Breast epithelium (tissue), 4 donors: ENCODE data around the gene TTLL13. TPM values are rescaled to one million over a fixed set of nuclear protein-coding genes. Genes with fewer than 3 reads are reported as not detected.
"Not testable (repeated sequence)": the region's sequence is repeated elsewhere in the genome, so short reads cannot be mapped to it uniquely, and the experiment has no call there.

Experiments used
- DNase-seq, 2 donors: peaks; one replicate each; pipeline ENCODE4 v3.0.0-alpha.2; 2019; ENCODE audit warnings: low spot score in 2 of 2
- H3K27ac ChIP-seq, 2 donors: fragments of 200-600 bp; sonication (generic) in 1 of 2; one replicate each; pipeline ENCODE4 v1.5.1; 2016 to 2019; ENCODE audit warnings: mild to moderate bottlenecking in 1 of 2
- H3K27me3 ChIP-seq, 2 donors: fragments of 200-600 bp; sonication (generic) in 1 of 2; one replicate each; pipeline versions ENCODE4 v1.5.1 to v1.6.0; 2017 to 2019; ENCODE audit warnings: control low read depth in 1 of 2, mild to moderate bottlenecking in 1 of 2
- H3K36me3 ChIP-seq: fragments of 200-600 bp; one replicate; pipeline ENCODE4 v1.5.1; 2019
- H3K4me1 ChIP-seq, 2 donors: fragments of 200-600 bp; sonication (generic); one replicate each; pipeline ENCODE4 v1.5.1; 2016 to 2019; ENCODE audit warnings: control low read depth in 1 of 2
- H3K4me3 ChIP-seq, 3 donors: fragments of 200-600 bp; sonication (generic); 1 replicate in 2 of 3; 2 replicates in 1 of 3; pipeline ENCODE4 v1.5.1; 2016 to 2019; ENCODE audit warnings: mild to moderate bottlenecking in 3 of 3, moderate library complexity in 2 of 3
- H3K9me3 ChIP-seq, 2 donors: fragments of 200-600 bp; sonication (generic) in 1 of 2; one replicate each; pipeline ENCODE4 v1.5.1; 2016 to 2019; ENCODE audit warnings: control low read depth in 1 of 2
- POLR2A ChIP-seq: fragments of 450-650 bp; IDR thresholded peaks from one replicate; pipeline ENCODE4 v1.6.1; 2016; ENCODE audit warnings: antibody characterized with exemption, mild to moderate bottlenecking, moderate library complexity
- POLR2AphosphoS5 ChIP-seq, 3 donors: sonication (generic); formaldehyde crosslinking; IDR thresholded peaks; one replicate each; pipeline ENCODE4 v1.6.1; 2017; ENCODE audit warnings: antibody characterized with exemption in 3 of 3
- intact Hi-C: fragments of 100-400 bp; cut with DNase I; formaldehyde crosslinking; loops from one replicate; pipeline ENCODE4 v1.15.1; 2023; ENCODE audit warnings: low total_unique reads
- total RNA-seq, 3 donors: library from RNA; depleted of rRNA; stranded (reverse); fragments of >200 nt; gene quantifications; one replicate each; pipeline ENCODE4 v1.1.0, GENCODE V29; 2016
- TF ChIP-seq, protein P1 (sequence below), 3 donors: fragments of 450-650 bp; IDR thresholded peaks; one replicate each; pipeline ENCODE4 v1.5.1; 2016 to 2017; ENCODE audit warnings: antibody characterized with exemption in 3 of 3, mild to moderate bottlenecking in 3 of 3, moderate library complexity in 3 of 3

TTLL13 gene
- total RNA-seq, 3 donors from 2014 or later, result 0.15 TPM; not detected in 2

DNA sequence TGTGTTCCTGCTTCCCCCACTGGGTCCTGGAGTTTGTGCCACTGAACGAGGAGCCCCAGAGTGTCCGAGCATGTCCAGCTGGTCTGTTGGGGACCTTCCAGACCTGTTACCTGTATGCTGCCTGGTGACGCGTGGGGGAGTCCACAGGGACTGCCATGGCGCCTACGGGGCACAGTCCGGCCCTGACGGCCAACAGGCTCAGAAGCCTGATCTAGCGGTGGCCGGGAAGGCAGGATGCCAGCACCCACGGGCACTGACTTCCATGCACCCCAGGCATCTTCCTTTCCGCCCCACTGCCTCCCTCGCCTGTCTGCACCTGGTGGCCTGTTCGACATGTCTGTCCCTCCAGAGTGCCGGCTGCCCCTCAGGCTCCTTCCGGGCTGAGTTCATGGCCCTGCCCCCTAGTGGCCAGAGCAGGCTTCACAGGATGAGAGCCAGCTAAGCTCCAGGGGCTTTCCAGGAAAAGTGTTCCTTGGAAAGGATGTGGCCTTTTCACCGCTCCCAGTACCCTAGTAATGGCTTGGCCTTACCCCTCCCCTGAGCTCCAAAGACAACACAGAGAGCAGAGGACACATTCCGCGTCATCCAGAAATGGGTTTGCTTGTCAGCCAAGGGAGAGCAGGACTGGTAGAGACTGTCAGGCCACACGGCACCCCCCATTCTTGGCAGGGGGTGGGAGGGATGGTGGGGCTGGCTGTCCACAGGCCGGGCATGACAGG lies 51.8 kb downstream of the TTLL13 start:
- H3K36me3 ChIP-seq, result no peaks in the 10 kb centered on the region
- no peaks in the 10 kb centered on the region for H3K4me1 ChIP-seq
- H3K4me3 ChIP-seq, result peak overlapping the region in 1 of 3 donors; percentile 25
- no peak for DNase-seq
- intact Hi-C loops, result no loop called here
- H3K27me3 ChIP-seq, result no peaks in the 10 kb centered on the region
- H3K27ac ChIP-seq, result peak overlapping the region in 1 of 2 donors; percentile 22
- TF ChIP-seq POLR2A, result no peak
- TF ChIP-seq, protein P1, sequence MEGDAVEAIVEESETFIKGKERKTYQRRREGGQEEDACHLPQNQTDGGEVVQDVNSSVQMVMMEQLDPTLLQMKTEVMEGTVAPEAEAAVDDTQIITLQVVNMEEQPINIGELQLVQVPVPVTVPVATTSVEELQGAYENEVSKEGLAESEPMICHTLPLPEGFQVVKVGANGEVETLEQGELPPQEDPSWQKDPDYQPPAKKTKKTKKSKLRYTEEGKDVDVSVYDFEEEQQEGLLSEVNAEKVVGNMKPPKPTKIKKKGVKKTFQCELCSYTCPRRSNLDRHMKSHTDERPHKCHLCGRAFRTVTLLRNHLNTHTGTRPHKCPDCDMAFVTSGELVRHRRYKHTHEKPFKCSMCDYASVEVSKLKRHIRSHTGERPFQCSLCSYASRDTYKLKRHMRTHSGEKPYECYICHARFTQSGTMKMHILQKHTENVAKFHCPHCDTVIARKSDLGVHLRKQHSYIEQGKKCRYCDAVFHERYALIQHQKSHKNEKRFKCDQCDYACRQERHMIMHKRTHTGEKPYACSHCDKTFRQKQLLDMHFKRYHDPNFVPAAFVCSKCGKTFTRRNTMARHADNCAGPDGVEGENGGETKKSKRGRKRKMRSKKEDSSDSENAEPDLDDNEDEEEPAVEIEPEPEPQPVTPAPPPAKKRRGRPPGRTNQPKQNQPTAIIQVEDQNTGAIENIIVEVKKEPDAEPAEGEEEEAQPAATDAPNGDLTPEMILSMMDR (IDR thresholded peaks at IDR 0.05), result peak; percentile 32 to 75 (median 51)
- TF ChIP-seq POLR2AphosphoS5 (IDR thresholded peaks at IDR 0.05), result no peak
- no peaks in the 10 kb centered on the region for H3K9me3 ChIP-seq

DNA sequence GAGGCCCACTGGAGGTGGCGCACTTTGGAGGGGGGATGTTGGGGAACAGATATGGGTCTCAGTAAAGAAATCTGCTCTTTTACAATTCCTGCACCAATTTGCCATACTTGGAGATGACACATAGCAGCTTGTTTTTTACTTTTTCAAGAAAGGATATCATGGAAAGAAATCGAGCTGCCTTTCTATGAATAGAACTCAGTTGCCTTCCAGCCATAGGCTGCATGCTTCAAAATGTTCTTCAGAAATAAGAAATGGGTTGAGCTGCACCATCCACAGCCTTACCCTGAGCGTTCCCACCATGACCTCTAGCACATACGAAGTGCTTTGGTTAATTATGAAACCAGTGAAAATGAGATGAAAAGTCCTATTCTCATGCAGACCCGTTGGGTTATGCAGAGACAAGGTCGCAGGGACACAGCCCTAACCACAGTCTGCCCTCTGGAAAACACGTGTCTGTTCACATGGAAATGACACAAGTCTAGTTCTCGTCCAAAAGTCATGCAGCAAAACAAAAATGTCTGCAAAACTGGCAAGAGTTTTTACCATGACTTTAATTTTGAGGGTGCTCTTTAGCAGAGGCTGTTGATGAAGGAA lies 52.4 kb downstream of the TTLL13 start:
- Histone ChIP-seq H3K4me3 (no peak overlapping the region), H3K27ac (peak overlapping the region in 1 of 2 donors; percentile 22), H3K27me3 (no peaks in the 10 kb centered on the region), H3K4me1 (no peaks in the 10 kb centered on the region), H3K36me3 (no peaks in the 10 kb centered on the region), H3K9me3 (no peaks in the 10 kb centered on the region)
- TF ChIP-seq POLR2AphosphoS5 (IDR thresholded peaks at IDR 0.05), result no peak
- TF ChIP-seq, protein P1 (IDR thresholded peaks at IDR 0.05), result no peak
- TF ChIP-seq POLR2A, result no peak
- intact Hi-C loops, result no loop called here
- DNase-seq, result no peak

DNA sequence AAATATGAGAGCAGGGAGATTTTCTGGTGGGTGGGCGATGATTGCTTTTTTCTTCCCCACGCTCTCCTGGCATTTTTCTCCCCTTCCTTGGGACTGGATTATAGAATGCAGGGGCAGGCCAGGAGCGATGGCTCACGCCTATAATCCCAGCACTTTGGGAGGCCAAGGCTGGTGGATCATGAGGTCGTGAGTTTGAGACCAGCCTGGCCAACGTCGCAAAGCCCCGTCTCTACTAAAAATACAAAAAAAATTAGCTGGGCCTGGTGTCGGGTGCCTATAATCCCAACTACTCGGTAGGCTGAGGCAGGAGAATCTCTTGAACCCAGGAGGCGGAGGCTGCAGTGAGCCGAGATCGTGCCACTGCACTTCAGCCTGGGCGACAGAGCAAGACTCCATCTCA lies 56.0 kb downstream of the TTLL13 start:
- H3K36me3 ChIP-seq, H3K4me3 ChIP-seq, H3K9me3 ChIP-seq, H3K4me1 ChIP-seq, intact Hi-C loops, DNase-seq, H3K27me3 ChIP-seq, H3K27ac ChIP-seq: not testable (repeated sequence)

DNA sequence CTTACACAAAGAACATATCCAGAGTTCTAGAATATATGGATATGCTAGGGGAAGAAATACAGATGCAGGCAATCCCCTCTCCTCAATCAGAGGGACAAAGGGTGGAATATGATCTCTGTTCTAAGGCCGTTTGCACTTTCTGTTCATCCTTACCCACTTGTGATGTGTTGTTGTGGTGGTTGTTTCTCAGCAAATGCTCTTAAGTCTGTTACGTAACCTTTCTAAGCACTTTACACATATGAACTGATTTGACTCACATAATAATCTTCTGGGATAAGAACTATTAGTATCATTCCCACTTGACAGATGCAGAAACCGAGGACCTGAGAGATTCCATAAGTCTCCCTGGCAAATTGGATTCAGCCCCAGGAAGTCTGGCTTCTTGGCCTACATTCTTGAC lies 56.6 kb downstream of the TTLL13 start:
- Histone ChIP-seq H3K27ac (peak overlapping the region in 1 of 2 donors; percentile 57), H3K36me3 (no peaks in the 10 kb centered on the region), H3K4me1 (no peaks in the 10 kb centered on the region), H3K9me3 (no peaks in the 10 kb centered on the region), H3K4me3 (no peak overlapping the region), H3K27me3 (no peaks in the 10 kb centered on the region)
- intact Hi-C loops, result no loop called here
- no peak for TF ChIP-seq POLR2AphosphoS5 (IDR thresholded peaks at IDR 0.05)
- no peak for DNase-seq

DNA sequence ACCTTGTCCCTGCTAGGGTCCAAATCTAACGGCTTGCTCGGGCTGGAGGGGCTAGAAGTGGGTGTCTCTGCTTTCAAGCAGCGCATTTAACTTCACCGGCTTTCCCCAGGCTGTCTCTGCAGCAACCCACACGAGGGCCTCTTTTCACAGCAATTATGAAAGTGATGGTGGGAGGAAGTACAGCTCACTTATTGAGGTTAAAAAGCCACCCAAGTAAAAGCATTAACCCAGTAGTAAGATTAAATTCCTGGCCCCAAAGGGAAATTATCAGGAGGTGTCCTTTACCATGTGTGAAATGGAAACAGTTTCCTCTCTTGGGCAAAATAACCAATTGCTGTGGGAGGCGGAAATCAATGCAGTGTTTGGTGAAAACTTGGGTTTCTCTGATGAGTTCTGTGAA lies 57.2 kb downstream of the TTLL13 start:
- intact Hi-C loops, result no loop called here
- no peak overlapping the region for H3K4me3 ChIP-seq
- no peak for DNase-seq
- H3K36me3 ChIP-seq, result no peaks in the 10 kb centered on the region
- H3K4me1 ChIP-seq, result no peaks in the 10 kb centered on the region
- H3K27ac ChIP-seq, result peak overlapping the region; percentile 57 to 64
- H3K9me3 ChIP-seq, result no peaks in the 10 kb centered on the region
- no peaks in the 10 kb centered on the region for H3K27me3 ChIP-seq
- no peak for TF ChIP-seq POLR2AphosphoS5 (IDR thresholded peaks at IDR 0.05)
- TF ChIP-seq, protein P1 (IDR thresholded peaks at IDR 0.05), result no peak
- no peak for TF ChIP-seq POLR2A

DNA sequence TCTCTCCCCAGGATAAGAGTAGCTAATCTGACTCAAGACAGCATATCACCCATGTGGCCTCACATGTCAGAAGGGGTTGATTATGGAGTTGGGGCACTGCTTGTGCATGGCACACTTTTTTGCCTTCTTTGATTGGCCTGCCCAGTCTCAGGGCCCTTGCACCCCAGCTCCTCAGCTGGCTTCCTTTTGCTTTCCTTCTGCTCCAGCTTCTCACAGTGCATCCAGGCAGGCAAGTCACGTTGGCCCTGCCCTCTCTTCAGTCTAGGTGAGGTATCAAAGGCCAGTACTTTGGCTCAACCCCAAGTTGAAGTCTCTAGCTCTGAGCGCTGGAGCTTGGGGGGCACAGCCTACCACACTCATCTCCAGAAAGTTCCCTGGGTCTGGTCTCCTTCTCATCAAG lies 58.3 kb downstream of the TTLL13 start:
- H3K27ac ChIP-seq, result no peak overlapping the region
- H3K27me3 ChIP-seq, result no peaks in the 10 kb centered on the region
- no peak for DNase-seq
- H3K4me3 ChIP-seq, result no peak overlapping the region
- H3K4me1 ChIP-seq, result no peaks in the 10 kb centered on the region
- intact Hi-C loops, result no loop called here
- H3K36me3 ChIP-seq, result no peaks in the 10 kb centered on the region
- TF ChIP-seq POLR2A (no peak), POLR2AphosphoS5 (IDR thresholded peaks at IDR 0.05) (no peak)
- TF ChIP-seq, protein P1 (IDR thresholded peaks at IDR 0.05), result no peak
- H3K9me3 ChIP-seq, result no peaks in the 10 kb centered on the region
